ENCODE measurements around the gene FAM200B.

FAM200B gene

DNA sequence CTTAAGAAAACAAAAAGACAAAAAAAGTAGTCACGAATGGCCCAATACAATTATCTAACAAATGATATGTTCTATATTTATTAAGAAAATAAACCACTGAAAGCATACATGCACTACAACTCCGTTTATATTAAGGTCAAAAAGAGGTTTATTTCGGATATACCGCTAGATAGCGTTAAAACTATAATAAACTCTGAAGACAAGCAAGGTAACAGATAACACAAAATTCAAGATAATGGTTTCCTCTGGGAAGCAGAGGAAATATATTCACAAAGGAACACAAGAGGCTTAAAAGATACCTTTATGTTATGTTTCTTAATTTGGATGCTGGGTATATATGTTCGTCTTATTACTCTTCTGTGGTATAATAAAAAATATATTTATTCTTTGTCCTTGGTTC, 4.7 kb upstream of the FAM200B start:
- DNase-seq (ENCODE audit: insufficient read length, low spot score) (no peak), FAIRE-seq (no peak)
- TF ChIP-seq POLR2A (IDR thresholded peaks at IDR 0.05; ENCODE audit: low read depth, low read length): no peak

GRCh38 chr4:15677507-15677988, 4.1 kb upstream of the FAM200B start:
- peak; percentile 73 for FAIRE-seq
- TF ChIP-seq POLR2A (IDR thresholded peaks at IDR 0.05; ENCODE audit: low read depth, low read length): no peak
- DNase-seq (ENCODE audit: insufficient read length, low spot score): no peak

GRCh38 chr4:15681067-15681371, 608 bp upstream of the FAM200B start:
- DNase-seq (ENCODE audit: insufficient read length, low spot score) (no peak), FAIRE-seq (no peak)
- TF ChIP-seq POLR2A (IDR thresholded peaks at IDR 0.05; ENCODE audit: low read depth, low read length): no peak

DNA sequence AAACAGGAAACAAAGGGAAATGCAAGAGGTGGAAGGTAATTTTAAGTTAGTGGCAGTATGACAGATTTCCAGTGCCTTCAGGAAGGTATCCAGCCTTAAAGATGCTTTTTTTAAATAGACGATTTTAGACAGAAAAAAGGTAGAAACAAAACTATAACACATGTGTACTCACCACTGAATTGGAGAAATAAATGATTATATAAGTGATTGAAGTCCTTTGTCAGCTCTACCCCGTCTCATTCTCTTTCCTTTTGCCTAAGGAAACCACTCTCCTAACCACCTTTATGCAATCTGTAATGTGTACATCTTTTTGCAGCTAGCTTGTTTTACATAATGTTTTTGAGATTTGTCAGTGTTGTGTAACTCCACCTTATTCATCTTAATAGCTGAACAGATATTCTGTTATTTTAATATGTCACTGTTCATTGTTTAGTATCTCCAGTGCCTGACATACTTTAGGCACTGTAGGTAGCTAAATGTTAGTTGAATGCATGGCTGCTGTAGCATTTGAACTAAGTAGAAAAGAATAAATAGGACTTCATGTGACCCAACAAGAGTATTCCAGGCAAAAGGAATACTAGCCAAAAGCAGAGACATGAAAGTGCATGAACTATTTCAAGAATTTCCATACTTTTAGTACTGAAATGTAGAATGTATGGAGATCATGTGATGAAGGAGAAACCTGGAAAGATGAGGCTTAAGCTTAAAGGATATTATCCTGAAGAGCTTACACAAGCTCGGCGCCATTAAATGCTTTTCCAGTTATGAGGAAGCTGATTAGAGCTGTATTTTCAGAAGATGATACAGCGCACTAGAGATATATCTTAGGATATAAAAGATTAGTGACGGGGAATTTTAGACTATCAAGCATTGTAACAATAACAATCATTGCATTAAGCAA, 865 bp downstream of the FAM200B start:
- TF ChIP-seq POLR2A (IDR thresholded peaks at IDR 0.05; ENCODE audit: low read depth, low read length): no peak
- DNase-seq (ENCODE audit: insufficient read length, low spot score) (no peak), FAIRE-seq (no peak)

DNA sequence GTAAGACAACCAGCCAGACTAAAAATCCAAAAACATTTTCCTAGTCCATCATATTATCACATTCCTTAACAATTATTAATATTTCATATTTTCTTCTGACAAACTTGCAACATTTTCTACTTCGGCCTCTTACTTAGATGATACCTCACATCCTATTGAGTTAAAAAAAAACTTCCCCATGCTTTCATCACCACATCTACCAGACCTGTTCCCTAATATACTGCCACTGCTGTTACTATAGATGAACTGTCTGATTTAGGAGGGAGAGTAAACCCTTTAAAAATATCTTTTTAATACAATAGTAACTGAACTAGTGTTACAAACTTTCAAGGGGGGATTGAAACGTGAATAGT, 1.5 kb downstream of the FAM200B start:
- FAIRE-seq (no peak), DNase-seq (ENCODE audit: insufficient read length, low spot score) (no peak)
- no peak for TF ChIP-seq POLR2A (IDR thresholded peaks at IDR 0.05; ENCODE audit: low read depth, low read length)

- DNase-seq (ENCODE audit: insufficient read length, low spot score) (no peak), FAIRE-seq (no peak)
- TF ChIP-seq POLR2A (IDR thresholded peaks at IDR 0.05; ENCODE audit: low read depth, low read length): no peak
These were observed 2.9 kb downstream of the FAM200B start for GRCh38 chr4:15684498-15684897.

- no peak for TF ChIP-seq POLR2A (IDR thresholded peaks at IDR 0.05; ENCODE audit: low read depth, low read length)
- FAIRE-seq (no peak), DNase-seq (ENCODE audit: insufficient read length, low spot score) (no peak)
These were observed 6.4 kb downstream of the FAM200B start for GRCh38 chr4:15688051-15688450.

- DNase-seq (ENCODE audit: insufficient read length, low spot score) (no peak), FAIRE-seq (no peak)
- TF ChIP-seq POLR2A (IDR thresholded peaks at IDR 0.05; ENCODE audit: low read depth, low read length): no peak
These were observed 7.9 kb downstream of the FAM200B start for GRCh38 chr4:15689540-15689939.

GRCh38 chr4:15690020-15690809, 8.6 kb downstream of the FAM200B start:
- FAIRE-seq (peak; percentile 77), DNase-seq (ENCODE audit: insufficient read length, low spot score) (no peak)
- TF ChIP-seq POLR2A (IDR thresholded peaks at IDR 0.05; ENCODE audit: low read depth, low read length): no peak

- TF ChIP-seq POLR2A (IDR thresholded peaks at IDR 0.05; ENCODE audit: low read depth, low read length): no peak
- FAIRE-seq: no peak
- DNase-seq (ENCODE audit: insufficient read length, low spot score): no peak
These were observed 9.9 kb downstream of the FAM200B start for GRCh38 chr4:15691346-15692135.

DNA sequence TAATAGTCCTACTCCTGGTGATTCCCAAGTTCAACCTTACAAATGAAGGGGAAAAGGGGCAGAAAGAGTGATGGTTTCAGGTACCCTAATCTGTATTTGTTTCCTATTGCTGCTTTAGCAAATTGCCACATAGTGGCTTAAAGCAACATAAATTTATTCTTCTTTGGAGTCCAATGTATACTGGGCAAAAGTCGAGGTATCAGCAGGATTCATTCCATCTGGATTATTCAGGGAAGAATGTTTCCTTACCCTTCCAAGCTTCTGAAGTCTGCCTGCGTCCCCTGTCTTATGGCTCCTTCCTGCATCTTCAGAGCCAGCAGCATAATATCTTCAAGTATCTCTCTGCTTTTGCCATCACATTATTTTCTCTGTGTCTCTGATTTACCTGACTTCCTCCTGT, 11.0 kb downstream of the FAM200B start:
- FAIRE-seq: no peak
- DNase-seq (ENCODE audit: insufficient read length, low spot score): no peak
- no peak for TF ChIP-seq POLR2A (IDR thresholded peaks at IDR 0.05; ENCODE audit: low read depth, low read length)

- TF ChIP-seq POLR2A (IDR thresholded peaks at IDR 0.05; ENCODE audit: low read depth, low read length): no peak
- FAIRE-seq: no peak
- no peak for DNase-seq (ENCODE audit: insufficient read length, low spot score)
These were observed 12.8 kb downstream of the FAM200B start for GRCh38 chr4:15694431-15694830.

DNA sequence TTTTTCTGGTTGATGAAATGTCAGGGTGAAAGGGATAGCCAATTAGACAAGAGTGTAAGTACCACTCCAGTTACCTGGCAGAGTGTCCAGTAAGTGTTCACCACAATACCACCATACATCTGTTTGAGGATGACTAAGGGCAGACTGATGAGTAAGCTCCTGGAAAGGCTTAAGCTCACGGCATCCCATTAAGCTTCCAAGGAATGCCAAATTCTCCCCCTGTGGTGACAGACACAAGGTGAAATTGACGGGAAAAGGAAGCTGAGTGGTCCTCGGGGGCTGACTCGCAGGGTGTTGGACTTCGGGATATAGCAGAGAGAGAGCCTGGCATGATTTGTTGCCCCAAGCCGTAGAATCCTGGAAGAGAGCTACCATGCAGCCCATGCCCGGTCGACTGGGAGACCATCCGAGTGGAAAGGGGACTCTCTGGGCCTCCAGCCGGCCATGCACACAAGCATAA, 13.6 kb downstream of the FAM200B start:
- no peak for TF ChIP-seq POLR2A (IDR thresholded peaks at IDR 0.05; ENCODE audit: low read depth, low read length)
- peak; percentile 45 for DNase-seq (ENCODE audit: insufficient read length, low spot score)
- peak; percentile 99 for FAIRE-seq

DNA sequence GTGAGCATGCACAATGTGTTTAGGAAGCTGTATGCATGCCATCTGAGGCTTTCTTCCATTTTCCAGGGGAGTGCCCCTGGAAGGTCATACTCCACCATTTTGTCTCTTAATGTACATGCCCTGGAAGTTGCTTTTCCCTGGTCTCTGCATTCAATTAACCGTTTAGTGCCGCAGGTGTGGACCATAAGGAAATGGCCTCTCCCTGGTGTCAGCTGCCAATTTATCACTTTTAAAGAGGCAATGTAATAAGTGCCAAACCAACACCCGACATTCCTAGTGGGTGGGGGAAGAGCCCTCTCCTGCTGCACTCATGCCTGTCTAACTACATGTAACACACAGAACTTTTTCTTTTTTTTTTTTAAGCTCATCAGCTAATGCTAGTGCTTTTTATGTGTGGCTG, 14.1 kb downstream of the FAM200B start:
- FAIRE-seq (no peak), DNase-seq (ENCODE audit: insufficient read length, low spot score) (no peak)
- no peak for TF ChIP-seq POLR2A (IDR thresholded peaks at IDR 0.05; ENCODE audit: low read depth, low read length)

Measured in H54 (cell line).